A673 (cell line): ENCODE measurements around the gene RNMT. TPM values are rescaled to one million over a fixed set of nuclear protein-coding genes. Genes with fewer than 3 reads are reported as not detected.

Source experiments
- BruUV-seq: library from RNA; stranded (reverse); fragments of 400-500 nt; replicated peaks from 2 replicates; lab custom pipeline; 2021; lab: Mats Ljungman, UMichigan
- CTCF ChIA-PET: fragments of 300-600 bp; sonication (Branson Sonifier 250); formaldehyde crosslinking; loops from one replicate; lab custom pipeline; 2022; ENCODE audit warnings: antibody characterized with exemption; lab: Charles Lee
- POLR2A ChIA-PET: fragments of 300-600 bp; sonication (Branson Sonifier 250); formaldehyde crosslinking; loops from one replicate; lab custom pipeline; 2022; ENCODE audit warnings: antibody characterized with exemption; ENCODE audit not compliant: low non-redundant PET; lab: Charles Lee
- DNase-seq: peaks from one replicate; pipeline ENCODE4 v3.0.0-alpha.2; 2015; ENCODE audit warnings: low spot score
- H3K27ac ChIP-seq: fragments of 200-600 bp; sonication (generic); 2 replicates; pipeline ENCODE4 v1.5.1; 2016; ENCODE audit warnings: mixed run types, low read depth, mild to moderate bottlenecking, mixed read lengths, antibody characterized with exemption, low read length; ENCODE audit not compliant: poor library complexity, severe bottlenecking
- H3K27me3 ChIP-seq: fragments of 200-600 bp; sonication (generic); replicated peaks from 2 replicates; pipeline ENCODE4 v1.6.1; 2017; ENCODE audit warnings: mixed run types, low read depth, mild to moderate bottlenecking, mixed read lengths, antibody characterized with exemption, low read length; ENCODE audit not compliant: insufficient read depth, poor library complexity
- H3K36me3 ChIP-seq: fragments of 200-600 bp; sonication (generic); 2 replicates; pipeline ENCODE4 v1.6.1; 2016; ENCODE audit warnings: mixed run types, mild to moderate bottlenecking, mixed read lengths, antibody characterized with exemption, low read length; ENCODE audit not compliant: insufficient read depth, poor library complexity, severe bottlenecking
- H3K4me1 ChIP-seq: fragments of 200-600 bp; sonication (generic); 2 replicates; pipeline ENCODE4 v1.6.1; 2017; ENCODE audit warnings: mixed run types, mild to moderate bottlenecking, mixed read lengths, antibody characterized with exemption, low read length; ENCODE audit not compliant: insufficient read depth, poor library complexity, severe bottlenecking
- H3K4me3 ChIP-seq: fragments of 200-600 bp; sonication (generic); 2 replicates; pipeline ENCODE4 v1.5.1; 2016; ENCODE audit warnings: low read depth, mixed run types, mild to moderate bottlenecking, mixed read lengths, low read length; ENCODE audit not compliant: poor library complexity, severe bottlenecking
- H3K9me3 ChIP-seq: fragments of 200-600 bp; sonication (generic); 2 replicates; pipeline ENCODE4 v1.6.1; 2016; ENCODE audit warnings: mixed run types, low read depth, mild to moderate bottlenecking, mixed read lengths, antibody characterized with exemption, low read length; ENCODE audit not compliant: poor library complexity, severe bottlenecking
- EZH2 ChIP-seq: fragments of 200-600 bp; sonication (generic); IDR thresholded peaks from 2 replicates; pipeline ENCODE4 v1.6.1; 2017; ENCODE audit warnings: borderline replicate concordance, low read depth, mild to moderate bottlenecking, mixed read lengths, antibody characterized with exemption, low read length; ENCODE audit not compliant: poor library complexity, severe bottlenecking
- intact Hi-C: fragments of 100-400 bp; cut with micrococcal nuclease; formaldehyde crosslinking; loops from one replicate; pipeline ENCODE4 v1.10.0; 2022; ENCODE audit not compliant: unreplicated experiment
- total RNA-seq: library from RNA; stranded (reverse); gene quantifications from 2 replicates; pipeline ENCODE4 v1.2.3, GENCODE V29; 2021
- TF ChIP-seq, protein P1 (sequence below): fragments of 300-800, 200-600 bp; sonication (generic); conservative IDR thresholded peaks from 2 replicates; pipeline ENCODE4 v1.5.1; 2017; ENCODE audit warnings: low read depth, mild to moderate bottlenecking, antibody characterized with exemption, low read length, moderate library complexity, mixed read lengths

RNMT gene
- total RNA-seq, 1 experiment from 2014 or later = 31.4 TPM

- ChIA-PET CTCF (interaction anchor here (1.0 to 2.1 kb wide), 5 partner anchors 9 to 274 kb away, joined by 4 to 5 read pairs (median 4); partner anchors contain the start of gene MC5R), POLR2A (no interaction called here)
- Histone ChIP-seq H3K9me3 (no peaks in the 10 kb centered on the region), H3K27ac (no peak overlapping the region), H3K36me3 (no peaks in the 10 kb centered on the region), H3K4me3 (no peak overlapping the region), H3K27me3 (peaks cover 9% of the 10 kb centered on the region), H3K4me1 (no peaks in the 10 kb centered on the region)
- TF ChIP-seq, protein P1, sequence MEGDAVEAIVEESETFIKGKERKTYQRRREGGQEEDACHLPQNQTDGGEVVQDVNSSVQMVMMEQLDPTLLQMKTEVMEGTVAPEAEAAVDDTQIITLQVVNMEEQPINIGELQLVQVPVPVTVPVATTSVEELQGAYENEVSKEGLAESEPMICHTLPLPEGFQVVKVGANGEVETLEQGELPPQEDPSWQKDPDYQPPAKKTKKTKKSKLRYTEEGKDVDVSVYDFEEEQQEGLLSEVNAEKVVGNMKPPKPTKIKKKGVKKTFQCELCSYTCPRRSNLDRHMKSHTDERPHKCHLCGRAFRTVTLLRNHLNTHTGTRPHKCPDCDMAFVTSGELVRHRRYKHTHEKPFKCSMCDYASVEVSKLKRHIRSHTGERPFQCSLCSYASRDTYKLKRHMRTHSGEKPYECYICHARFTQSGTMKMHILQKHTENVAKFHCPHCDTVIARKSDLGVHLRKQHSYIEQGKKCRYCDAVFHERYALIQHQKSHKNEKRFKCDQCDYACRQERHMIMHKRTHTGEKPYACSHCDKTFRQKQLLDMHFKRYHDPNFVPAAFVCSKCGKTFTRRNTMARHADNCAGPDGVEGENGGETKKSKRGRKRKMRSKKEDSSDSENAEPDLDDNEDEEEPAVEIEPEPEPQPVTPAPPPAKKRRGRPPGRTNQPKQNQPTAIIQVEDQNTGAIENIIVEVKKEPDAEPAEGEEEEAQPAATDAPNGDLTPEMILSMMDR = peak; percentile 34; the same call in 1 of the 2 replicates
- no peak for TF ChIP-seq EZH2
- intact Hi-C loops = no loop called here
- BruUV-seq = no TSS peak
- peak; percentile 32 for DNase-seq
These were observed 85.5 kb downstream of the RNMT start for GRCh38 chr18:13811993-13812392.

DNA sequence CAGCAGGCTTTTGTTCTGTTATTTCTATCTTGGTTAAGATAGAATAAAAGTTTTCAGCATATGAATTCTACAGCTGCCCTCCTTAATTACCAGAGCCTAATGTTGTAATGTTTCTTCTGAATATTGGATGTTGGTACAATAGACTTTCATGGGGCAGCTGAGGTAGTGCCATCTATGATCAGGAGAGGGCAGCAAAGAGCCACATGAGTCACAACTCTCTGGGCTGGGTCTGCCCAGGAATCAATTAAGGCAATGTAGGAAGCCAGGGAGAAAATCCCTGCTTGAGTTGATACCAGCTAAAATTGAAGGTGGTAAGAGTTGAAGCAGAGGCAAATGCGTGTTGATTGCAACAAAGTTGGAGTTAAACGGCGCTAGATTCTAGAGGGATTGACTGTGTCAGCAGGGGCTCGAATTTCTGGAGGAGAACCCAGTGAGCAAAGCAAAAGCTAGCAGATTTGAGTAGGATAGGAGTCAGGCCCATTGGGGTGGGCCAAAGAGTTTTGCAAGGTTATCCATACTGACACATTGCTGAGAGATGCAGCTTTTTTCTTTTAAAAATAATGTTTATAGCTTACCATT lies 86.9 kb downstream of the RNMT start:
- no peak overlapping the region for H3K27ac ChIP-seq
- DNase-seq = peak; percentile 77
- H3K4me3 ChIP-seq = no peak overlapping the region
- ChIA-PET POLR2A (no interaction called here), CTCF (interaction anchor here (0.6 to 2.1 kb wide), 5 partner anchors 11 to 274 kb away, joined by 3 to 5 read pairs (median 4); partner anchors contain the start of gene MC5R)
- BruUV-seq = no TSS peak
- no peaks in the 10 kb centered on the region for H3K4me1 ChIP-seq
- H3K27me3 ChIP-seq = peaks cover 10% of the 10 kb centered on the region
- no peaks in the 10 kb centered on the region for H3K36me3 ChIP-seq
- no peaks in the 10 kb centered on the region for H3K9me3 ChIP-seq
- TF ChIP-seq EZH2 = no peak
- TF ChIP-seq, protein P1 = peak; percentile 88
- intact Hi-C loops = loop anchor here (1.0 kb wide), 1 partner anchor 273 kb away; no protein-coding TSS in a partner anchor

Other genes with a start within 250 kb of the RNMT start
- gene FAM210A, start 115 bp upstream of the RNMT start, total RNA-seq = 15.6 and 18.6 TPM in 2 replicates
- not detected in 2 replicates for gene MC5R, start 97.5 kb downstream of the RNMT start, total RNA-seq
- not detected in 2 replicates for gene MC2R, start 188.9 kb downstream of the RNMT start, total RNA-seq